HG03280 (cell line): ENCODE measurements around the gene MKI67.
"Not testable (repeated sequence)": the region's sequence is repeated elsewhere in the genome, so short reads cannot be mapped to it uniquely, and the experiment has no call there.

Source experiments
- ATAC-seq: cut with Tn5 transposase; IDR thresholded peaks from one replicate; pipeline ENCODE4 v1.9.1; 2021; ENCODE audit warnings: mild to moderate bottlenecking, moderate library complexity; ENCODE audit not compliant: unreplicated experiment

MKI67 gene, protein sequence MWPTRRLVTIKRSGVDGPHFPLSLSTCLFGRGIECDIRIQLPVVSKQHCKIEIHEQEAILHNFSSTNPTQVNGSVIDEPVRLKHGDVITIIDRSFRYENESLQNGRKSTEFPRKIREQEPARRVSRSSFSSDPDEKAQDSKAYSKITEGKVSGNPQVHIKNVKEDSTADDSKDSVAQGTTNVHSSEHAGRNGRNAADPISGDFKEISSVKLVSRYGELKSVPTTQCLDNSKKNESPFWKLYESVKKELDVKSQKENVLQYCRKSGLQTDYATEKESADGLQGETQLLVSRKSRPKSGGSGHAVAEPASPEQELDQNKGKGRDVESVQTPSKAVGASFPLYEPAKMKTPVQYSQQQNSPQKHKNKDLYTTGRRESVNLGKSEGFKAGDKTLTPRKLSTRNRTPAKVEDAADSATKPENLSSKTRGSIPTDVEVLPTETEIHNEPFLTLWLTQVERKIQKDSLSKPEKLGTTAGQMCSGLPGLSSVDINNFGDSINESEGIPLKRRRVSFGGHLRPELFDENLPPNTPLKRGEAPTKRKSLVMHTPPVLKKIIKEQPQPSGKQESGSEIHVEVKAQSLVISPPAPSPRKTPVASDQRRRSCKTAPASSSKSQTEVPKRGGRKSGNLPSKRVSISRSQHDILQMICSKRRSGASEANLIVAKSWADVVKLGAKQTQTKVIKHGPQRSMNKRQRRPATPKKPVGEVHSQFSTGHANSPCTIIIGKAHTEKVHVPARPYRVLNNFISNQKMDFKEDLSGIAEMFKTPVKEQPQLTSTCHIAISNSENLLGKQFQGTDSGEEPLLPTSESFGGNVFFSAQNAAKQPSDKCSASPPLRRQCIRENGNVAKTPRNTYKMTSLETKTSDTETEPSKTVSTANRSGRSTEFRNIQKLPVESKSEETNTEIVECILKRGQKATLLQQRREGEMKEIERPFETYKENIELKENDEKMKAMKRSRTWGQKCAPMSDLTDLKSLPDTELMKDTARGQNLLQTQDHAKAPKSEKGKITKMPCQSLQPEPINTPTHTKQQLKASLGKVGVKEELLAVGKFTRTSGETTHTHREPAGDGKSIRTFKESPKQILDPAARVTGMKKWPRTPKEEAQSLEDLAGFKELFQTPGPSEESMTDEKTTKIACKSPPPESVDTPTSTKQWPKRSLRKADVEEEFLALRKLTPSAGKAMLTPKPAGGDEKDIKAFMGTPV (N-terminal part only)

GRCh38 chr10:128125944-128126764 lies at the start of gene MKI67:
Gene MKI67, minus strand, starts transcription at chr10:128126423. Its CDS starts 756 bp downstream, at chr10:128125667.
- ATAC-seq, result peak; percentile 82

- ATAC-seq, result no peak
These were observed 48.6 kb upstream of the MKI67 start for GRCh38 chr10:128174581-128175559.

- no peak for ATAC-seq
These were observed 47.2 kb upstream of the MKI67 start for GRCh38 chr10:128173386-128173785.

DNA sequence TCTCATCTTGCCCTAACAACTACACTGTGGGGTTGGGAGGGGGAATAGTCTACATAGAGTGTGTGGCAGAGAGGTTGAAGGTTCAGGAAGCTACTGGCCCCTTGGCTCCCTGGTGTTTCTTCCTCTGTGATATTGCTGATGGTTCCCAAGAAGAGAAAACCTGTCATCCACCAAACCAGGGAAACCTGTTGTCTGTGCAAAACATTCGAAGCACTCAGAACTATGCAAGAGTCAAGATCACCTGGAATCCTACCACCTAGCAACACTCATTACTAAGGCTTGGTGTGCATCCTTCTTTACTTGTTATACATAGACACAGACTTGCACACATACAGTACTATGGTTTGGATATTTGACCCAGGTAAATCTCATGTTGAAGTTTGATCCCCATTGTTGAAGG lies 46.5 kb upstream of the MKI67 start:
- ATAC-seq, result no peak

DNA sequence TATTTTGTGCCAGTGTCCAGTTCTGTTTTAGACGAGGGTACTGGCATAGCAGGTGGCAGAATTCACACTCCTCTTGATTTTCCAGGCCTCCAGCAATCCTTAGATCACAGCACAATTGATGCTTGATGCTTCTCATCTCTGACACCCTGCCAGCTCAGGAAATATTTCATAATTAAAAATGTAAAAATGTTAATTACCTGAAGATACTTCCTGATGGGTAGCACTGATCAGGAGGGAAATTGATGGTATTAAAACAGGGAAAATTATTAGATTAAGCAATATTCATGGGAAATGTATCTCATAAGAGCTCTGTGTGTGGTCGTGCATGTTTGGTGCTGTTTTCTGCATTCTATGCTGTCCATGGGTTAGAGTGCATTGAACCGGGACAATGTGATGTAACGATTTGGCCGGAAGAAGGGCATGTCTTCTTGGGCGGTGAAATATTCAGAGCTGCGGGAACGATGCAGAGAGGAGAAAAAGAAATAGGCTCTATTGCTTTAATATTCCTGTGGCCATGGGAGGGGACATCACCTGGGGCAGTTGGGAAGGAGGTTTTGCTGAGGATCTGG lies 43.7 kb upstream of the MKI67 start:
- ATAC-seq, result no peak

- ATAC-seq, result no peak
These were observed 41.8 kb upstream of the MKI67 start for GRCh38 chr10:128167926-128168520.

GRCh38 chr10:128167123-128167522 lies 40.9 kb upstream of the MKI67 start:
- not testable (repeated sequence) for ATAC-seq

- no peak for ATAC-seq
These were observed 39.9 kb upstream of the MKI67 start for GRCh38 chr10:128166151-128166550.

DNA sequence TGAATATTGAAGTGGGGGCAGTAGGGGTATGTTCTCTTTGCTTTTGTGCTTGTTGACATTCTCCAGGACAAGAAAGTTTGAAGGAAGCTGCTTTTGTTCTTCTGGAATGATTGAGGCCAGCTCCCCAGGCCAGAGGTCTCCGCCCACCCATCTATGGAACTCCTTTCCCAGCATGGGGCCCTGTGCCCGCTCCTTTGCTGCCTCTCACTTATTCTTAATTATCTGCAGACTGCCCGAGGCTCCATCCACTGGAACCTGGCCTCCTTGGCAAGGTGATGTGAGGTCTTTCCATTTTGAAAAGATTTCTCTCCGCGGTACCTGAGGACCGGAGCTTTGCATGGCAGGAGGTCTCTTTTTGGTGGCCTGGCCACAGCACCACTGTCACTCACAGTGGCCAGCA lies 39.3 kb upstream of the MKI67 start:
- no peak for ATAC-seq

DNA sequence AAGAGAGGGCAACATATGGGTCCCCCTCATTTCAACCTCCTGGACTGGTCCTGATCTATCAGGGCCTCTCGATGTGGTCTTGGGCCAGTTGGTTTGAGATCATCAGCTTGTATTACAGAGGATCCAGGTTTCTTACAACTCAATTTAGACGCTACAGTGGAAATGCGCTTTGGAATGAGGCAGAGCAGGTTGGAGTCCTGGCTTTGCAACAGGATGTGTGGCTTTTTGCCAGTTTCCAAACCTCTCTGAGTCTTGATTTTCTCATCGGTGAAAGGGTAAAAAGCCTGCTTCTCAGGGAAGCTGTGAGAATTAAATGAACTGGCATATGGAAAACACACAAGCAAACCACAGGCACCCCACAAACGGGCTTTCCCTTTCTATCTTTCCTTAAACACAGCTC lies 37.5 kb upstream of the MKI67 start:
- no peak for ATAC-seq

GRCh38 chr10:128161031-128161430 lies 34.8 kb upstream of the MKI67 start:
- no peak for ATAC-seq

DNA sequence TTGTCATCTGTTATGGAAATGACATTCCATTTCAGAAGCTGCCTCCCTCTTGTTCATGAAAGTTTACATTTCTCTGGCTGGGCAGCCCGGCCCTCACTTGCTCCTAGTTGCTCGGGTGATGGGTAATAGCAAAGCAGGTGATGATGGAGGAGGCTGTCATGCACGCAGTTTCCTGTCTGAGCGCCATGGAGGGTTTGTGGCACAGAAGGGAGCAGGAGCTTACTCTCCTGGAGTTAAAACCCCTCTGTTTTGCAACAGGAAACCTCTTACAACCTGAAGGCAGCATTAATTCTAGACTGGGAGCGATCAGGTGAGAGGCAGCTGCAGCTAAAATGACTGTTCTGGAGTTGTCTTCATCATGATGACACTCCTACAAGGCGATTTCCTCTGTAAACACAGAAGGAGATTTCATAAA lies 34.1 kb upstream of the MKI67 start:
- ATAC-seq, result no peak

DNA sequence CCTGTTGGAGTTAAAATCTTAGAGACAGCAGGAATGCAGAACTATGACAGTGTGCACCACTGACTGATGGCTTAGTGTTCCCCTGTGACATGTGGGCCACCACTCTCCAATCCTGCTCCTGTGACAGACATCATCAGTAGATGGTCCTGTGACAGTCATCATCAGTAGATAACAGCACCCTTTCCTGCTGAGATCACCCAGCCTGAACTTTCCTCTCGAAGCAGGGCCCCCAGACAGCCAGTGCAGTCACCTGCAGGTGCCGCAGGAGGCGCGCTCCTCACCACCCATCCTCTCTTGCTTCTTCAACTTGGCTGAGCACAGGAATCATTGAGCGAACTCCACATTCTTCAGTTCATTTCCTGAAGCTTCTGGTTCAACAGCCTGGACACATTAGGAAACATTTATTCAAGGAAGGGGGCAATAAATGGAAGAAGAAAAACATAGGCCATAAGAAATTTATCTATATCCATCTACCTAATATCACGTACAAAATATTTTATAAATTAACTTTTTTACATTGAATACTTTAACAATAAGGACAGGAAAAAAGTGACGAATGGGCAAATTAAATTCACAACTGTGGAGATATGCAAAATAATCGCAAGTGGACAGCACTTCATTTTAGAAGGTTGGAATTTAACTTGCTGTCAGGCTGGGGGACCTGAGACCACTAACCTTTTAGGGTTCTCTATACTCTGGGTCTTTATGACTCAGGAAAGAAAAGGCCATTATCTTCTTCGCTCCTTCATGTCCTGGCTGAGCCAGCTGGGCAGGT lies 32.0 kb upstream of the MKI67 start:
- ATAC-seq, result no peak

GRCh38 chr10:128156999-128157755 lies 31.0 kb upstream of the MKI67 start:
- ATAC-seq, result no peak

- no peak for ATAC-seq
These were observed 26.7 kb upstream of the MKI67 start for GRCh38 chr10:128152741-128153580.

GRCh38 chr10:128151031-128151430 lies 24.8 kb upstream of the MKI67 start:
- ATAC-seq, result no peak
